Left ventricle myocardium inferior (tissue), 1 donor: ENCODE data around the gene SORCS2. TPM values are rescaled to one million over a fixed set of nuclear protein-coding genes. Genes with fewer than 3 reads are reported as not detected.

Experiments used
- DNase-seq: peaks from one replicate; pipeline ENCODE4 v3.0.0-alpha.2; 2020
- H3K27ac ChIP-seq: fragments of 200-600 bp; replicated peaks from 2 replicates; pipeline ENCODE4 v1.8.0; 2021
- H3K27me3 ChIP-seq: fragments of 200-600 bp; 2 replicates; pipeline ENCODE4 v1.8.0; 2021; ENCODE audit warnings: low read depth
- H3K36me3 ChIP-seq: fragments of 200-600 bp; 2 replicates; pipeline ENCODE4 v1.8.0; 2021
- H3K4me1 ChIP-seq: fragments of 200-600 bp; 2 replicates; pipeline ENCODE4 v1.8.0; 2021
- H3K4me3 ChIP-seq: fragments of 200-600 bp; 2 replicates; pipeline ENCODE4 v1.8.0; 2021; ENCODE audit warnings: mild to moderate bottlenecking, moderate library complexity
- H3K9me3 ChIP-seq: fragments of 200-600 bp; replicated peaks from 2 replicates; pipeline ENCODE4 v1.8.0; 2021
- intact Hi-C: fragments of 100-400 bp; cut with micrococcal nuclease; formaldehyde crosslinking; loops from one replicate; pipeline ENCODE4 v1.11.0; 2022
- total RNA-seq: library from RNA; stranded (reverse); fragmentation: NEBNext Ultra II Directional; extraction: Animal tissue kit (Norgen Biotek cat#: 25700); gene quantifications from one replicate; pipeline ENCODE4 v1.2.1, GENCODE V29; 2021
- TF ChIP-seq, protein P1 (sequence below): fragments of 200-600 bp; IDR thresholded peaks from 2 replicates; pipeline ENCODE4 v1.8.0; 2021; ENCODE audit warnings: antibody characterized with exemption, mild to moderate bottlenecking, borderline replicate concordance
- donor health status: DM: no; HTN: yes; CAD: no; lungs with severe emphysema.

Gene SORCS2
- total RNA-seq, 1 donor from 2014 or later, result 1.2 TPM

DNA sequence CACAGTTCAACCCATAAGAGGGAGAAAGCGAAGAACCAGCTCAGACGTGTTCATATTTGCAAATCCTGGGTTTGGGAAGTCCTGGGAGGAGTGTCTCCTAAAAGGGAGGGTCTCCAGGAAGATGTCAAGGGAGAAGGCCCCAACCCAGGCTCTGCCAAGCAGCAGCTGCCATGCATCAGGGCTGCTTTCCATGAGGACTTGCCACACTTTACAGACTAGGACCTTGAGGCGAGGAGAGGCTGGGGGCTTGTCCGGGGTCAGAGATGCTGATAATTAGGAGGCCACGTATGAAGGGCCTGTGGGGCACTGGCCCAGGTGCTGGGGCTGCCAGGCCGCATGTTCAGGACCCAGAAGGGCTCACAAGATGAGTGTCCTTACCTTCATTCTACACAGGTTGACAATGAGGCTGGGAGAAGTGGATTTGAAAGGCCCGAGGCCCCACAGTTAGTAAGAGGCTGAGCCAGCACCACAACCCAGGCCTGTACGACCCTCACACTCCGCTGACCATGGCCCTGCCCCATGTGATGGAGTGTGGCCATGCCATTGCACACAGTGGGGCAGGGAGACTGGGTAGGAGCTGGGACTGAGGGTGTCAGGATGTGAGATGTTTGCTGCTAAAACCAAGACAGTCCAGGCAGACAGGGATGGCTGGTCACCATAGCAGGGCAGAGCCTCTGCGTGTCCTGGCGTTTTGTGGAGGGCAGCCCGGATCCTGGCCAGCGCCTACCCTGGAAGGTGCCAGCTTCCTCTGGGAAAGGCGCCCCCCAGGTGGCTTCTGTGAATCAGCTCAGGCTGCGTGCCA, 147.6 kb downstream of the SORCS2 start:
- intact Hi-C loops, result no loop called here
- H3K27ac ChIP-seq, result no peak overlapping the region
- no peaks in the 10 kb centered on the region for H3K27me3 ChIP-seq
- TF ChIP-seq, protein P1, sequence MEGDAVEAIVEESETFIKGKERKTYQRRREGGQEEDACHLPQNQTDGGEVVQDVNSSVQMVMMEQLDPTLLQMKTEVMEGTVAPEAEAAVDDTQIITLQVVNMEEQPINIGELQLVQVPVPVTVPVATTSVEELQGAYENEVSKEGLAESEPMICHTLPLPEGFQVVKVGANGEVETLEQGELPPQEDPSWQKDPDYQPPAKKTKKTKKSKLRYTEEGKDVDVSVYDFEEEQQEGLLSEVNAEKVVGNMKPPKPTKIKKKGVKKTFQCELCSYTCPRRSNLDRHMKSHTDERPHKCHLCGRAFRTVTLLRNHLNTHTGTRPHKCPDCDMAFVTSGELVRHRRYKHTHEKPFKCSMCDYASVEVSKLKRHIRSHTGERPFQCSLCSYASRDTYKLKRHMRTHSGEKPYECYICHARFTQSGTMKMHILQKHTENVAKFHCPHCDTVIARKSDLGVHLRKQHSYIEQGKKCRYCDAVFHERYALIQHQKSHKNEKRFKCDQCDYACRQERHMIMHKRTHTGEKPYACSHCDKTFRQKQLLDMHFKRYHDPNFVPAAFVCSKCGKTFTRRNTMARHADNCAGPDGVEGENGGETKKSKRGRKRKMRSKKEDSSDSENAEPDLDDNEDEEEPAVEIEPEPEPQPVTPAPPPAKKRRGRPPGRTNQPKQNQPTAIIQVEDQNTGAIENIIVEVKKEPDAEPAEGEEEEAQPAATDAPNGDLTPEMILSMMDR, result no peak
- DNase-seq, result peak; percentile 5
- H3K4me3 ChIP-seq, result no peak overlapping the region
- no peaks in the 10 kb centered on the region for H3K36me3 ChIP-seq
- no peaks in the 10 kb centered on the region for H3K9me3 ChIP-seq
- H3K4me1 ChIP-seq, result peaks cover 7% of the 10 kb centered on the region

DNA sequence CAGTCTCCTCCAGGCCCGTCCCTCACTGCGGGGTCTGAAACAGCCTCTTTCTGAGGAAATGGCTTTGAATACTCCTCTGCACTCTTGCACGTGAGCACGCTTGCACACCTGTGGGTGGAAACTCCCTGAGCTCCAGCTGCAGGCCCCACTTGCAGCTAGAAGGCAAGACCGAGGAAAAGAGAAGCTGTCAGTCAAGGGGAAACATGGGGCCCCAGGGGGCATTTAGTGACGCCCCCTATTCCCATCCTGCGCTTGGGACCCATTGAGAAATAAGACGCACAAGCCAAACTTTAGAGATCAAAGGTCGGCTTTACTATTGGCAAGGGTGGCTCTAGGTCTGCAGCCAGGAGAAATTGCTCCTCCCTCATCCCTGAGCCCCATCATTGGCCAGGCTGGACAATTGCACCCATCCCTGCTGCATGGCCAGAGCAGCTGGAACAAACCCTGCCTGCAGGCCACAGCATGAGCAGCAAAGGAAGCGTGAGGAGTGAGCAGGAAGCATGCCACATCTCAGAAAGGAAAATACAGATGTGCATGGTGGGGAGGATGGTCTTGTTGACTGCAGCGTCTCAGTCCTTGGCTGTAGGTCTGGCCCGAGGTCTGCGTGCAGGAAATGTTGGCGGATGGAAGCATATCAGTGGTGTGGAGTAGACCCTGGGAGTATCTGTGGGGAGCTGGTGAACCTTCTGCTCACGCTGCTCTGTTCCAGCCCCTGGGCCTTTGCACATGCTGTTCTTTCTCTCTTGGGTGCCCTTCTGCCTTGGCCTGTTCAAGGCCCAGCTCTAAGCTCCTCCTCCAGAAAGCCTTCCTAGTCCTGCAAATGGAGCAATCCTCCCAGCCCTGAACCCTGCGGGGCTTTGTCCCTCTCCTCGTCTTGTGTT, 148.5 kb downstream of the SORCS2 start:
- intact Hi-C loops, result no loop called here
- H3K27me3 ChIP-seq, result no peaks in the 10 kb centered on the region
- TF ChIP-seq, protein P1, result no peak
- peaks cover 5% of the 10 kb centered on the region for H3K9me3 ChIP-seq
- no peak overlapping the region for H3K27ac ChIP-seq
- no peaks in the 10 kb centered on the region for H3K36me3 ChIP-seq
- H3K4me1 ChIP-seq, result peaks cover 3% of the 10 kb centered on the region
- H3K4me3 ChIP-seq, result no peak overlapping the region
- DNase-seq, result peak; percentile 5

DNA sequence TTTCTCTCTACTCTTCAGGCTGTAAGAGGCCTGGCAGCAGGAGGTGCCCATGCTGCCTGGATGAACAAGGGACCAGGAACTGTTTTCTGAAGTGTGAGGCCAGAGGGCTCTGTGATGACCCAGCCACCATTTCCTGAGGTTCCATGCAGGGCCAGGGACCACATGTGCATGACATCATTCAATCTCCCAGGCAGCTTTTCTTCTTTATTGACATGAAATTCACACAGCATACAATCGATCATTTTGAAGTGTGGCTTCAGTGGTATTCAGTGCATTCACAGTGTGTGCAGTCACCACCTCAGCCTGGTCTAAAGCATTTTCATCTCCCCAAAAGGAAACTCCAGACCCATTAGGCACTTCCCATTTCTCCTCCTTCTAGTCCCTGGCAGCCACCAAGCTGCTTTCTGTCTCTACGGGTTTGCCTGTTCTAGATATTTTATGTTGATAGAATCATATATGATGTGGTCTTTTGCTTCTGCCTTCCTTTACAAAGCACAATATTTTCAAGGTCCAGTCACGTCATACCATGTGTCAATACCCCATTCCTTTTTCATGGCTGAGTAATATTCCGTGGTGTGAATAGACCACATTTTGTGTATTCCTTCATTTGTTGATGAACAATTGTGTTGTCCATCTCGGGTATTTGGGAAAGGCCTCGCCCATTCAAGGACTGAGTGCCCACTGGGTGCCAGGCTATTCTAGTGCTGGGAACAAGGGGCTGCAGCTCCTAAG, 149.3 kb downstream of the SORCS2 start:
- peaks cover 14% of the 10 kb centered on the region for H3K9me3 ChIP-seq
- intact Hi-C loops, result no loop called here
- H3K27ac ChIP-seq, result no peak overlapping the region
- H3K27me3 ChIP-seq, result no peaks in the 10 kb centered on the region
- TF ChIP-seq, protein P1, result no peak
- H3K4me3 ChIP-seq, result no peak overlapping the region
- peak; percentile 6 for DNase-seq
- H3K36me3 ChIP-seq, result no peaks in the 10 kb centered on the region
- no peaks in the 10 kb centered on the region for H3K4me1 ChIP-seq

DNA sequence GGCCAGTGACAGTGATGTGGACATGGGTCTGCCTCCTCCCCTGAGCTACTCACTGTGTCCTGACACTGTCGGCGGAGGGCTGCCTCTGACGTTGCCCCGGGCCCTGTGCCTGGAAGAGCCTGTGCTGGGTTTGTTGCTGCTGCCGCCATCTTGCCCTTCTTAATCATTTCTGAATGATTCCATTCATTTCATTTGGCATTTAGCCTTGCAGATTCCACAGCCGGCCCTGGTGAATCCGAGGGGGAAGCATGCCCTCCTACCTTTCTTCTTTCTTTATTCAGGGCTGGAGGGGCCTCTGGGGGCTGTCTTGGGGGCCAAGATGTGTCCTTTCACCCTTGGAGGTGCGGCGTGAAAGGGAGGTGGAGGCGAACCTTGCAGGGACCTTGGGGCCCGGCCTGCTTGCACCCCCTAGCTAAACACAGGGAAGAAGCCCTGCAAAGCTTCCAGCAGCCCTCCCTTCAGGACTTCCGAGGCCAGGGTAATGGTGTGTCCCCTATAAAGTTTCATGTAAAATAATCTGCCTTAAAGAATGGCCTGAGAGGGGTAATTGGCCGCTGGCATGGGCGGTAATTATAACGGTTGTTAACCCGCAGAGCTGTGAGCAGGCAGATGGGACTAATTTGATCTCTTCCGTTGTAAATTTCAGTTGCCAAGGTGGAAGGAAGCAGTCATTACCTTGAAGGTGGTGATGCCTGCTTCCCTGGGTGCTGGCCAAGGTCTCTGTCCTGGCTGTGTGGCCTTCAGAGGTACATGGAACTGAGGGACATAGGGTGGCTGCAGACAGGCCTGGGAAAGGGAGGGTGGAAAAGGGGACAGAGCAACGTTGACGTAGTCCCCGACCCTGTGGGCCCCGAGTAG, 150.1 kb downstream of the SORCS2 start:
- DNase-seq, result peak; percentile 6
- H3K4me3 ChIP-seq, result no peak overlapping the region
- peaks cover 20% of the 10 kb centered on the region for H3K9me3 ChIP-seq
- H3K27me3 ChIP-seq, result no peaks in the 10 kb centered on the region
- H3K36me3 ChIP-seq, result no peaks in the 10 kb centered on the region
- H3K4me1 ChIP-seq, result no peaks in the 10 kb centered on the region
- intact Hi-C loops, result no loop called here
- TF ChIP-seq, protein P1, result no peak
- H3K27ac ChIP-seq, result no peak overlapping the region
